ENCODE results near the gene MYO7A. TPM values are rescaled to one million over a fixed set of nuclear protein-coding genes. Genes with fewer than 3 reads are reported as not detected.

MYO7A gene
- total RNA-seq, 1 experiment from 2014 or later, result 0.26 TPM

DNA sequence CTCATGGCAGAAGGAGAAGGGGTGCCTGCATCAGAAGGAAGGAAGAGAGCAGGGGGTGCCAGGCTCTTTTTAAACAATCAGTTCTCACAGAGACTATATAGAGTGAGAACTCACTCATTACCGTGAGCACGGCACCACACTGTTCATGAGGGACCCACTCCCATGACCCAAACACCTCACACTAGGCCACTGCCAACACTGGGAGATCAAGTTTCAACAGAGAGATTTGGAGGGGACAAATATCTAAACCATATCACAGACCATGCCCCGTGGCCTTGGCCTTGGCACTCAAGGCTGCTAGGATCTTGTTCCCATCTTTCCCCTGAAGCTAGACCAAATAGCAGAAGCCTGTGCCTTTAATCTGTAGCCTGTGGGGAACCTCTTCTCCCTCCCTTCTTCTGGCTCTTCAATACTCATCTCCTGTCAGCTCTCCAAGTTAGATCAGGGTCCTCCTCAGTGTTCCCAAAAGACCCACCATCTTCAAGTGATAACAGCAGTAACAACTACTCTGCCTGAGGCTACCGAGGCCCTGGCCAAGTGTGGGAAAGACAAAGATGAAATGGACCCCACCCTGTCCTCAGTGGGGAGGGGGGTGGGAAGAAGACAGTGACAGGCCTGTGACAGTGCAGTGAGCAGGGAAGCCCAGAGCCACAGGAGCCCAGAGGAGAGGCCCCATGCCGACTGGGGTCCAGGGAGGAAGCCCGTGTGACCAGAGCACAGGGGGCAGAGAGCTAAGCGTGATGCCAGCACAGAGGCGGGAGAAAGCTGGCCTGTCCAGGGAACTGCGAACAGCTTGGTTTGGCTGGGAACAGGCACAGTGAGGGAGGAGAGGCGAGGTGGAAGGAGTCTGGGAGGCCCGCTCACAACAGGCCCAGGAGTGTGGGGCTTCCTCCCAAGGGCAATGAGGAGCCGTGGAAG lies 72.6 kb downstream of the MYO7A start:
- H3K27ac Mint-ChIP-seq (ENCODE audit: low read depth, unreplicated experiment), result no peak overlapping the region
- CTCF ChIA-PET, result interaction anchor here (2.5 kb wide), 1 partner anchor 12 kb away, joined by 9 read pairs; no protein-coding TSS in a partner anchor
- no TSS peak for BruUV-seq (replicated peaks)
- intact Hi-C loops (cut with micrococcal nuclease), result no loop called here
- POLR2A ChIA-PET, result no interaction called here
- H3K9me3 Mint-ChIP-seq (ENCODE audit: unreplicated experiment), result no peaks in the 10 kb centered on the region
- DNase-seq (ENCODE audit: unreplicated experiment), result no peak
- no peaks in the 10 kb centered on the region for H3K27me3 Mint-ChIP-seq (ENCODE audit: insufficient read depth, unreplicated experiment)
- H3K4me1 Mint-ChIP-seq (ENCODE audit: insufficient read depth, unreplicated experiment), result no peaks in the 10 kb centered on the region
- no peak overlapping the region for H3K4me3 Mint-ChIP-seq (ENCODE audit: unreplicated experiment)
- TF ChIP-seq CTCF (IDR thresholded peaks at IDR 0.05; ENCODE audit: unreplicated experiment), result no peak
- no peaks in the 10 kb centered on the region for H3K36me3 Mint-ChIP-seq (ENCODE audit: insufficient read depth, unreplicated experiment)

DNA sequence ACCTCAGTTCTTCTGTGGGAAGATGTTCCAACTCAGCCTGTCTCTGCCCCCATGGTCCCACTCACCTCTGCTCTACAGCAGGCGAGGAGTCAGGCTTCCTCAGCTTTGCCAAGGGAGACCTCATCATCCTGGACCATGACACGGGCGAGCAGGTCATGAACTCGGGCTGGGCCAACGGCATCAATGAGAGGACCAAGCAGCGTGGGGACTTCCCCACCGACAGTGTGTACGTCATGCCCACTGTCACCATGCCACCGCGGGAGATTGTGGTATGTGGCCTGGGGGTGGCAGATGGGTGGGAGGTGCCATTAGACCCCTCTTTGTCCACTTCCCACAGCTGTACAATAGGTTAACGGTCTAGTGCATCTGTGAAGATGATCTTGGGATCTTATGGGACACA lies 73.3 kb downstream of the MYO7A start:
- Mint-ChIP-seq H3K9me3 (ENCODE audit: unreplicated experiment) (no peaks in the 10 kb centered on the region), H3K4me1 (ENCODE audit: insufficient read depth, unreplicated experiment) (no peaks in the 10 kb centered on the region), H3K4me3 (ENCODE audit: unreplicated experiment) (no peak overlapping the region), H3K27me3 (ENCODE audit: insufficient read depth, unreplicated experiment) (no peaks in the 10 kb centered on the region), H3K36me3 (ENCODE audit: insufficient read depth, unreplicated experiment) (no peaks in the 10 kb centered on the region), H3K27ac (ENCODE audit: low read depth, unreplicated experiment) (no peak overlapping the region)
- no peak for DNase-seq (ENCODE audit: unreplicated experiment)
- CTCF ChIA-PET, result no interaction called here
- intact Hi-C loops (cut with micrococcal nuclease), result no loop called here
- POLR2A ChIA-PET, result no interaction called here
- BruUV-seq (replicated peaks), result no TSS peak
- TF ChIP-seq CTCF (IDR thresholded peaks at IDR 0.05; ENCODE audit: unreplicated experiment), result no peak

- Mint-ChIP-seq H3K27ac (ENCODE audit: low read depth, unreplicated experiment) (no peak overlapping the region), H3K4me3 (ENCODE audit: unreplicated experiment) (no peak overlapping the region), H3K27me3 (ENCODE audit: insufficient read depth, unreplicated experiment) (no peaks in the 10 kb centered on the region), H3K36me3 (ENCODE audit: insufficient read depth, unreplicated experiment) (no peaks in the 10 kb centered on the region), H3K9me3 (ENCODE audit: unreplicated experiment) (no peaks in the 10 kb centered on the region), H3K4me1 (ENCODE audit: insufficient read depth, unreplicated experiment) (no peaks in the 10 kb centered on the region)
- DNase-seq (ENCODE audit: unreplicated experiment), result no peak
- ChIA-PET CTCF (no interaction called here), POLR2A (no interaction called here)
- intact Hi-C loops (cut with micrococcal nuclease), result no loop called here
- no peak for TF ChIP-seq CTCF (IDR thresholded peaks at IDR 0.05; ENCODE audit: unreplicated experiment)
- no TSS peak for BruUV-seq (replicated peaks)
Measured at GRCh38 chr11:77201991-77202841, 74.2 kb downstream of the MYO7A start.

Data from MCF 10A (cell line).